ENCODE data around the gene COG5.

GRCh38 chr7:107579554-107579884 lies 15.8 kb upstream of the COG5 start:
- TF ChIP-seq CTCF (IDR thresholded peaks at IDR 0.05; ENCODE audit: control extremely low read depth in 1 of 3, insufficient read depth in 1 of 3, low read depth in 1 of 3, low read length in 3 of 3), result no peak
- TF ChIP-seq TAF1 (IDR thresholded peaks at IDR 0.05; ENCODE audit: low read depth, low read length), result no peak
- no peak for TF ChIP-seq KDM5A (IDR thresholded peaks at IDR 0.05; ENCODE audit: low read length)
